K562 (cell line): ENCODE results near the gene MRTFB. TPM values are rescaled to one million over a fixed set of nuclear protein-coding genes. Genes with fewer than 3 reads are reported as not detected.
A peak's percentile ranks its signal among the peaks of the same experiment; 100 is the strongest.

Experiments used
- ATAC-seq: fragments of 200-7000 bp; cut with Tn5 transposase; 3 replicates; pipeline ENCODE4 v1.9.1; 2020; ENCODE audit warnings: moderate library complexity
- BruUV-seq: library from RNA; stranded (reverse); fragments of 400-500 nt; replicated peaks from 2 replicates; lab custom pipeline; 2021; lab: Mats Ljungman, UMichigan
- CTCF ChIA-PET: fragments of 300-600 bp; formaldehyde crosslinking; extraction: SDS; loops from one replicate; lab custom pipeline; 2021; ENCODE audit warnings: low intra/inter-chr PET ratio; lab: Yijun Ruan, JAX
- POLR2A ChIA-PET: fragments of 300-600, 350-650 bp; sonication (Branson Sonifier 250); formaldehyde crosslinking; extraction: SDS; loops from one replicate; lab custom pipeline; 2021; ENCODE audit warnings: antibody characterized with exemption, inconsistent platforms; lab: Yijun Ruan, JAX
- DNase-seq, 4 experiments: peaks; one replicate each; pipeline versions ENCODE4 v3.0.0 to v3.0.0-alpha.2; 2011 to 2018; ENCODE audit warnings: low spot score in 3 of 4, mixed read lengths in 3 of 4; ENCODE audit errors: extremely low read depth in 1 of 4
- FAIRE-seq: peaks from 2 replicates; lab custom pipeline; 2011; peaks lifted over from hg19 to GRCh38; lab: Jason Lieb, UNC
- H2AFZ ChIP-seq: 2 replicates; pipeline ENCODE4 v1.6.0; 2011; ENCODE audit warnings: low read depth, low read length, control low read depth, inconsistent platforms
- H3K27ac ChIP-seq: fragments of 200-600 bp; 3 replicates; pipeline ENCODE4 v1.8.0; 2011; ENCODE audit warnings: low read depth, mild to moderate bottlenecking, control low read depth, inconsistent platforms, low read length, moderate library complexity, mixed read lengths; ENCODE audit errors: extremely low read depth
- H3K27me3 ChIP-seq, 2 experiments: fragments of 300-600 bp in 1 of 2; 2 replicates in 1 of 2; 3 replicates in 1 of 2; pipeline versions ENCODE4 v1.6.0 to v1.8.0; 2011; ENCODE audit warnings: inconsistent platforms in 2 of 2, low read length in 2 of 2, mild to moderate bottlenecking in 1 of 2, mixed read lengths in 1 of 2, moderate library complexity in 1 of 2; ENCODE audit not compliant: control insufficient read depth in 2 of 2, insufficient read depth in 2 of 2
- H3K36me3 ChIP-seq: fragments of 300-600 bp; 3 replicates; pipeline ENCODE4 v1.8.0; 2011; ENCODE audit warnings: mild to moderate bottlenecking, low read length, inconsistent platforms; ENCODE audit not compliant: control insufficient read depth, insufficient read depth
- H3K4me1 ChIP-seq, 2 experiments: fragments of 200-600 bp in 1 of 2; replicated peaks in 1 of 2; 2 replicates in 1 of 2; 3 replicates in 1 of 2; pipeline versions ENCODE4 v1.5.1 to v1.8.0; 2011; ENCODE audit warnings: inconsistent platforms in 2 of 2, low read length in 2 of 2, mild to moderate bottlenecking in 1 of 2, mixed read lengths in 1 of 2, moderate library complexity in 1 of 2; ENCODE audit not compliant: control insufficient read depth in 2 of 2, insufficient read depth in 2 of 2
- H3K4me2 ChIP-seq: 2 replicates; pipeline ENCODE4 v1.6.1; 2011; ENCODE audit warnings: low read length, control low read depth, inconsistent platforms, mixed read lengths; ENCODE audit not compliant: insufficient read depth
- H3K4me3 ChIP-seq: fragments of 200-600 bp; sonication (generic), shearing (Covaris generic); 2 replicates; pipeline ENCODE4 v1.5.1; 2016; ENCODE audit warnings: control low read depth, inconsistent platforms
- H3K79me2 ChIP-seq: fragments of 200-600 bp; 3 replicates; pipeline ENCODE4 v1.8.0; 2011; ENCODE audit warnings: low read length, inconsistent platforms; ENCODE audit not compliant: control insufficient read depth, insufficient read depth
- H3K9ac ChIP-seq, 2 experiments: 2 replicates each; pipeline versions ENCODE4 v1.6.0 to v1.6.1; 2011; ENCODE audit warnings: low read depth in 2 of 2, low read length in 2 of 2, control low read depth in 1 of 2, inconsistent platforms in 1 of 2, mild to moderate bottlenecking in 1 of 2, mixed read lengths in 1 of 2; ENCODE audit not compliant: insufficient read depth in 1 of 2
- H3K9me1 ChIP-seq: one replicate; pipeline ENCODE4 v1.6.0; 2011; ENCODE audit warnings: inconsistent platforms, mild to moderate bottlenecking, low read length, moderate library complexity; ENCODE audit not compliant: control insufficient read depth, insufficient read depth
- H3K9me3 ChIP-seq: replicated peaks from 2 replicates; pipeline ENCODE4 v1.5.1; 2011; ENCODE audit warnings: low read depth, low read length, inconsistent platforms; ENCODE audit not compliant: control insufficient read depth, insufficient read depth
- H4K20me1 ChIP-seq: replicated peaks from 2 replicates; pipeline ENCODE4 v1.6.1; 2011; ENCODE audit warnings: low read length, inconsistent platforms, mixed read lengths; ENCODE audit not compliant: control insufficient read depth, insufficient read depth
- ARID3B ChIP-seq: fragments of 250-450 bp; sonication (Bioruptor Pico); IDR thresholded peaks from 2 replicates; pipeline ENCODE4 v1.4.0; 2020; ENCODE audit warnings: borderline replicate concordance
- DDX20 ChIP-seq: fragments of 450-650 bp; IDR thresholded peaks from 2 replicates; pipeline ENCODE4 v1.6.1; 2016; ENCODE audit warnings: missing genetic modification characterization, low read depth, mild to moderate bottlenecking, missing compliant biosample characterization, moderate library complexity
- ZBTB7A ChIP-seq: IDR thresholded peaks from 2 replicates; pipeline ENCODE4 v1.6.1; 2011; ENCODE audit warnings: low read depth, mild to moderate bottlenecking, low read length, moderate library complexity, borderline replicate concordance; ENCODE audit not compliant: control insufficient read depth
- ZC3H4 ChIP-seq: sonication (generic); formaldehyde crosslinking; IDR thresholded peaks from 2 replicates; pipeline ENCODE4 v1.9.0; 2021; ENCODE audit warnings: missing genetic modification reagents, borderline replicate concordance
- WGBS: fragments of 100-300 bp; shearing (Covaris generic); methylation state at CpG from one replicate; pipeline ENCODE4 v1.1.6; 2016; ENCODE audit warnings: low coverage, mixed read lengths; ENCODE audit not compliant: insufficient coverage; ENCODE audit errors: missing lambda C conversion rate; 5-methylcytosine and 5-hydroxymethylcytosine counted together
- in situ Hi-C: fragments of 300-500 bp; cut with MboI; formaldehyde crosslinking; loops from 4 replicates; pipeline ENCODE4 v1.15.0; 2018; ENCODE audit warnings: inconsistent platforms, mixed read lengths
- intact Hi-C: fragments of 100-400 bp; cut with micrococcal nuclease; formaldehyde crosslinking; loops from 2 replicates; pipeline ENCODE4 v1.14.2; 2022
- polyA plus RNA-seq, 8 experiments: library from polyadenylated mRNA; depleted of rRNA in 4 of 8; stranded (reverse) in 5 of 8; unstranded in 3 of 8; fragments of >200 nt; fragmentation: Nextera tagmentation in 2 of 8; fragmentation: Illumina TruSeq in 1 of 8; extraction: Ambion mirVana in 2 of 8; extraction: Trizol in 1 of 8; gene quantifications; 2 replicates each; pipeline versions ENCODE4 v1.2.1 to v1.2.3, GENCODE V29; 2011 to 2014; ENCODE audit warnings: inconsistent platforms in 1 of 8, missing spikeins in 1 of 8
- total RNA-seq, 7 experiments: library from RNA; depleted of rRNA in 6 of 7; stranded (reverse); fragments of >200 nt in 6 of 7; fragmentation: Illumina TruSeq in 2 of 7; extraction: Trizol in 2 of 7; gene quantifications; 2 replicates each; pipeline versions ENCODE4 v1.2.1 to v1.2.3, GENCODE V29; 2011 to 2021; ENCODE audit warnings: low replicate concordance in 1 of 7
- TF ChIP-seq, protein P1 (sequence below): fragments of 450-650 bp; IDR thresholded peaks from 2 replicates; pipeline ENCODE4 v1.6.1; 2017; ENCODE audit warnings: antibody characterized with exemption, mild to moderate bottlenecking

MRTFB gene
- total and polyA plus RNA-seq, 9 of the 15 experiments (the other 6 are each of a cell fraction or from before 2014, with no cell fraction given), result 2.2 to 12.7 (median 7.0) TPM

DNA sequence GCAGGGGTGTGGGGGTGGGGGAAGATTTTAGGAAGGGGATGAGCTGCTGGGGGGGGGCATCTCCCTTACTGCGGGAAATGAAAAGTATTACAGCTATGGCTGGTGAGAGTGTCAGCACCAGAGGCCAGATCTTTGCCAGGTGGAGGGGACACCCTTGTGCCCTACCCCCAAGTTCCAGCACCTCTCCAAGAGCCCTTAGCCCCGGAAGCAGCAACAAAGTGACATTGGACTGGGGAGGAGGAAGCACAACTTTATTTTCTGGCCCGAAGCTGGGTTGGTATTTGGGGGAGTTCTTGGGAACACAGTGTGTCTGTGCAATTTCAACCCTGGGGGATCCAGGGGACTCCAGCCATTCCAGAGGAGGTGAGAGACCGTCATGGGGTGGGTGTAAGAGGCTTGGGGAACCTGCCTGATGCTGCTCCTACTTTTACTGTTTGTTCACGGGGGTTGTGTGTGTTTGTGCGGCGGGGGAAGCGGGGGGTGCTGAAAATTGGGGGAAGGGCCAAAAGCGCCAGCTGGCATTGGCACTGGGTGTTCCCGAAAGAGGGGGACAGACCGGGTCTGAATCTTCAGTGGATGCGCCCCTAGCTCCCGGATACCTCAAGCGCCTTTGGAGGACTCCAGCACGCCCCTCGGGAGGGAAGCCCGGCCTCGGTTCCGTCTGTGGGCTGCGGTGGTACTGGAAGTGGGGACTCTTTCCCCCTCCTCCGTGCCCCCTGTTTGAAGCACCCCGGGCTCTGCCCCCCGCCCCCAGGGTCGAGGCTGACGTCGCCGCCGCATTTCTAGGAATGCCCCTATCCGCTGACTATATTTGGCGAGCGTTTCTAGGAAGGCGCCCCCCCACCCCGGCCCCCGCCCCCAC, 230.3 kb downstream of the MRTFB start:
- under 1% methylated on average over 14 of the region's 34 CpGs for WGBS
- ChIA-PET POLR2A (interaction anchor here (0.5 to 1.2 kb wide), 5 partner anchors 15 to 279 kb away, joined by 3 to 4 read pairs (median 3); no protein-coding TSS in a partner anchor), CTCF (interaction anchor here (1.3 to 2.2 kb wide), 2 partner anchors 228 to 299 kb away, joined by 4 to 13 read pairs; no protein-coding TSS in a partner anchor)
- peak overlapping the region; percentile 78 for H3K4me2 ChIP-seq
- peak overlapping the region; percentile 53 for H3K27ac ChIP-seq
- ATAC-seq, result peak; percentile 39
- H2AFZ ChIP-seq, result peak overlapping the region; percentile 71
- H3K36me3 ChIP-seq, result no peaks in the 10 kb centered on the region; the same call in 2 of the 3 replicates
- H3K27me3 ChIP-seq, result no peaks in the 10 kb centered on the region
- H3K9me3 ChIP-seq, result no peaks in the 10 kb centered on the region
- peak overlapping the region; percentile 49 for H3K4me3 ChIP-seq
- in situ Hi-C loops, result no loop called here
- H3K9me1 ChIP-seq, result no peaks in the 10 kb centered on the region
- no TSS peak for BruUV-seq
- FAIRE-seq, result no peak
- peaks cover 15 to 37% of the 10 kb centered on the region in 2 experiments; a peak in 4 of 5 replicates for H3K4me1 ChIP-seq
- H3K9ac ChIP-seq, result peak overlapping the region; percentile 63 to 92
- peaks cover 41% of the 10 kb centered on the region for H3K79me2 ChIP-seq
- intact Hi-C loops, result loop anchor here (1.0 kb wide), 1 partner anchor 228 kb away; no protein-coding TSS in a partner anchor
- H4K20me1 ChIP-seq, result no peaks in the 10 kb centered on the region
- DNase-seq, result peak; percentile 21 to 44 (median 38)
- TF ChIP-seq, protein P1, sequence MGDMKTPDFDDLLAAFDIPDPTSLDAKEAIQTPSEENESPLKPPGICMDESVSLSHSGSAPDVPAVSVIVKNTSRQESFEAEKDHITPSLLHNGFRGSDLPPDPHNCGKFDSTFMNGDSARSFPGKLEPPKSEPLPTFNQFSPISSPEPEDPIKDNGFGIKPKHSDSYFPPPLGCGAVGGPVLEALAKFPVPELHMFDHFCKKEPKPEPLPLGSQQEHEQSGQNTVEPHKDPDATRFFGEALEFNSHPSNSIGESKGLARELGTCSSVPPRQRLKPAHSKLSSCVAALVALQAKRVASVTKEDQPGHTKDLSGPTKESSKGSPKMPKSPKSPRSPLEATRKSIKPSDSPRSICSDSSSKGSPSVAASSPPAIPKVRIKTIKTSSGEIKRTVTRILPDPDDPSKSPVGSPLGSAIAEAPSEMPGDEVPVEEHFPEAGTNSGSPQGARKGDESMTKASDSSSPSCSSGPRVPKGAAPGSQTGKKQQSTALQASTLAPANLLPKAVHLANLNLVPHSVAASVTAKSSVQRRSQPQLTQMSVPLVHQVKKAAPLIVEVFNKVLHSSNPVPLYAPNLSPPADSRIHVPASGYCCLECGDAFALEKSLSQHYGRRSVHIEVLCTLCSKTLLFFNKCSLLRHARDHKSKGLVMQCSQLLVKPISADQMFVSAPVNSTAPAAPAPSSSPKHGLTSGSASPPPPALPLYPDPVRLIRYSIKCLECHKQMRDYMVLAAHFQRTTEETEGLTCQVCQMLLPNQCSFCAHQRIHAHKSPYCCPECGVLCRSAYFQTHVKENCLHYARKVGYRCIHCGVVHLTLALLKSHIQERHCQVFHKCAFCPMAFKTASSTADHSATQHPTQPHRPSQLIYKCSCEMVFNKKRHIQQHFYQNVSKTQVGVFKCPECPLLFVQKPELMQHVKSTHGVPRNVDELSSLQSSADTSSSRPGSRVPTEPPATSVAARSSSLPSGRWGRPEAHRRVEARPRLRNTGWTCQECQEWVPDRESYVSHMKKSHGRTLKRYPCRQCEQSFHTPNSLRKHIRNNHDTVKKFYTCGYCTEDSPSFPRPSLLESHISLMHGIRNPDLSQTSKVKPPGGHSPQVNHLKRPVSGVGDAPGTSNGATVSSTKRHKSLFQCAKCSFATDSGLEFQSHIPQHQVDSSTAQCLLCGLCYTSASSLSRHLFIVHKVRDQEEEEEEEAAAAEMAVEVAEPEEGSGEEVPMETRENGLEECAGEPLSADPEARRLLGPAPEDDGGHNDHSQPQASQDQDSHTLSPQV, result no peak
- TF ChIP-seq ARID3B (CRISPR knock-in tag) (no peak), DDX20 (tag) (no peak), ZC3H4 (CRISPR knock-in tag) (no peak), ZBTB7A (no peak; the same call in 1 of the 2 replicates)
